SK-N-SH treated with all-trans-retinoic acid at 6 μM for 48 hours (cell line): Measurements from ENCODE around the gene RTL3.

Experiments used
- ATAC-seq: fragments of 200-7000 bp; cut with Tn5 transposase; 3 replicates; pipeline ENCODE4 v1.9.1; 2020; ENCODE audit warnings: mild to moderate bottlenecking, moderate library complexity
- ARNTL ChIP-seq: fragments of 450-650 bp; formaldehyde crosslinking; IDR thresholded peaks from 2 replicates; pipeline ENCODE4 v1.5.0; 2020; ENCODE audit warnings: low read depth, mild to moderate bottlenecking, moderate library complexity, borderline replicate concordance
- BACH2 ChIP-seq: fragments of 250-450 bp; sonication (Bioruptor Pico); IDR thresholded peaks from 2 replicates; pipeline ENCODE4 v1.9.0; 2021; ENCODE audit warnings: mild to moderate bottlenecking, borderline replicate concordance
- CSDC2 ChIP-seq: fragments of 250-450 bp; sonication (Bioruptor Pico); IDR thresholded peaks from 2 replicates; pipeline ENCODE4 v1.5.0; 2020; ENCODE audit warnings: mild to moderate bottlenecking, moderate library complexity
- ESRRG ChIP-seq: fragments of 250-450 bp; sonication (Bioruptor Pico); IDR thresholded peaks from 2 replicates; pipeline ENCODE4 v1.6.1; 2021; ENCODE audit warnings: mild to moderate bottlenecking
- OSR1 ChIP-seq: fragments of 250-450 bp; sonication (Bioruptor Pico); IDR thresholded peaks from 2 replicates; pipeline ENCODE4 v1.8.0; 2022; ENCODE audit warnings: moderate library complexity, mild to moderate bottlenecking, inconsistent platforms
- SNAI2 ChIP-seq: fragments of 250-450 bp; sonication (Bioruptor Pico); IDR thresholded peaks from 2 replicates; pipeline ENCODE4 v1.5.0; 2020; ENCODE audit warnings: mild to moderate bottlenecking, moderate library complexity
- TCF4 ChIP-seq: fragments of 250-450 bp; sonication (Bioruptor Pico); IDR thresholded peaks from 2 replicates; pipeline ENCODE4 v1.8.0; 2021; ENCODE audit warnings: mild to moderate bottlenecking, moderate library complexity, borderline replicate concordance
- TOX ChIP-seq: fragments of 250-450 bp; sonication (Bioruptor Pico); IDR thresholded peaks from 2 replicates; pipeline ENCODE4 v1.8.0; 2021; ENCODE audit warnings: mild to moderate bottlenecking, moderate library complexity, borderline replicate concordance
- ZC3H10 ChIP-seq: fragments of 250-450 bp; sonication (Bioruptor Pico); IDR thresholded peaks from 2 replicates; pipeline ENCODE4 v1.5.1; 2021; ENCODE audit warnings: mild to moderate bottlenecking, moderate library complexity
- ZFP3 ChIP-seq: fragments of 250-450 bp; sonication (Bioruptor Pico); IDR thresholded peaks from 2 replicates; pipeline ENCODE4 v1.5.0; 2020; ENCODE audit warnings: mild to moderate bottlenecking, moderate library complexity
- ZFP30 ChIP-seq: fragments of 450-650 bp; formaldehyde crosslinking; IDR thresholded peaks from 2 replicates; pipeline ENCODE4 v1.5.0; 2022; ENCODE audit warnings: mild to moderate bottlenecking, moderate library complexity
- ZNF565 ChIP-seq: fragments of 450-650 bp; formaldehyde crosslinking; conservative IDR thresholded peaks from 2 replicates; pipeline ENCODE4 v1.5.0; 2020; ENCODE audit warnings: low read depth, mild to moderate bottlenecking, moderate library complexity
- ZNF70 ChIP-seq: fragments of 450-650 bp; formaldehyde crosslinking; IDR thresholded peaks from 2 replicates; pipeline ENCODE4 v1.5.0; 2020; ENCODE audit warnings: mild to moderate bottlenecking, moderate library complexity
- ZNF8 ChIP-seq: fragments of 450-650 bp; formaldehyde crosslinking; IDR thresholded peaks from 2 replicates; pipeline ENCODE4 v1.5.0; 2020; ENCODE audit warnings: mild to moderate bottlenecking, moderate library complexity
- TF ChIP-seq, protein P1 (sequence below): fragments of 250-450 bp; sonication (Bioruptor Pico); IDR thresholded peaks from 2 replicates; pipeline ENCODE4 v1.5.0; 2020; ENCODE audit warnings: mild to moderate bottlenecking, moderate library complexity
- TF ChIP-seq, protein P2 (sequence below): fragments of 250-450 bp; sonication (Bioruptor Pico); IDR thresholded peaks from 2 replicates; pipeline ENCODE4 v1.5.1; 2020; ENCODE audit warnings: low read depth, mild to moderate bottlenecking, moderate library complexity
- TF ChIP-seq, protein P3 (sequence below): fragments of 250-450 bp; sonication (Bioruptor Pico); IDR thresholded peaks from 2 replicates; pipeline ENCODE4 v1.5.1; 2021; ENCODE audit warnings: mild to moderate bottlenecking, moderate library complexity
- TF ChIP-seq, protein P4 (sequence below): fragments of 250-450 bp; sonication (Bioruptor Pico); IDR thresholded peaks from 2 replicates; pipeline ENCODE4 v1.8.0; 2021; ENCODE audit warnings: low read depth, mild to moderate bottlenecking, moderate library complexity, borderline replicate concordance
- TF ChIP-seq, protein P5 (sequence below): fragments of 250-450 bp; sonication (Bioruptor Pico); IDR thresholded peaks from 2 replicates; pipeline ENCODE4 v1.8.0; 2020; ENCODE audit warnings: mild to moderate bottlenecking, moderate library complexity, borderline replicate concordance

The RTL3 gene

DNA sequence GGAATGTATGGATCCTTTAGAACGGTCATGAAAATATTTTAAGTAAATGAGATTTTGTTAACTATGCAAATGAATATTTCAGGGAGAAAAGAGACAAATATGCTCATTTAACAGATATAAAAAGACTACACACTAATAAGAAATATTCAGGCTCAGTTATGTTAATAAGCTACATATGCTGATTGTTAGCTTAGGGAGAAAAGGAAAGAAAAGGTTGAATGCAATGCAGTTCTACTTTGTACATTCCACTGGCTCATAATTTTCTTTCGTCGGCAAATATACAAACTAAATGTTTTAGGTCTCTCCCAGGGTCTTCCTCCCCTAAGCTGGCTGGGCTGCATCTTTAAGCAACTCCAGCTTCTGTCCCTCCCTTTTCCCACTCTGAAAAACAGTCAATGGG is 2.7 kb upstream of the RTL3 start (continued):
- TF ChIP-seq, protein P1, sequence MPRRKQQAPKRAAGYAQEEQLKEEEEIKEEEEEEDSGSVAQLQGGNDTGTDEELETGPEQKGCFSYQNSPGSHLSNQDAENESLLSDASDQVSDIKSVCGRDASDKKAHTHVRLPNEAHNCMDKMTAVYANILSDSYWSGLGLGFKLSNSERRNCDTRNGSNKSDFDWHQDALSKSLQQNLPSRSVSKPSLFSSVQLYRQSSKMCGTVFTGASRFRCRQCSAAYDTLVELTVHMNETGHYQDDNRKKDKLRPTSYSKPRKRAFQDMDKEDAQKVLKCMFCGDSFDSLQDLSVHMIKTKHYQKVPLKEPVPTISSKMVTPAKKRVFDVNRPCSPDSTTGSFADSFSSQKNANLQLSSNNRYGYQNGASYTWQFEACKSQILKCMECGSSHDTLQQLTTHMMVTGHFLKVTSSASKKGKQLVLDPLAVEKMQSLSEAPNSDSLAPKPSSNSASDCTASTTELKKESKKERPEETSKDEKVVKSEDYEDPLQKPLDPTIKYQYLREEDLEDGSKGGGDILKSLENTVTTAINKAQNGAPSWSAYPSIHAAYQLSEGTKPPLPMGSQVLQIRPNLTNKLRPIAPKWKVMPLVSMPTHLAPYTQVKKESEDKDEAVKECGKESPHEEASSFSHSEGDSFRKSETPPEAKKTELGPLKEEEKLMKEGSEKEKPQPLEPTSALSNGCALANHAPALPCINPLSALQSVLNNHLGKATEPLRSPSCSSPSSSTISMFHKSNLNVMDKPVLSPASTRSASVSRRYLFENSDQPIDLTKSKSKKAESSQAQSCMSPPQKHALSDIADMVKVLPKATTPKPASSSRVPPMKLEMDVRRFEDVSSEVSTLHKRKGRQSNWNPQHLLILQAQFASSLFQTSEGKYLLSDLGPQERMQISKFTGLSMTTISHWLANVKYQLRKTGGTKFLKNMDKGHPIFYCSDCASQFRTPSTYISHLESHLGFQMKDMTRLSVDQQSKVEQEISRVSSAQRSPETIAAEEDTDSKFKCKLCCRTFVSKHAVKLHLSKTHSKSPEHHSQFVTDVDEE: no peak
- TF ChIP-seq BACH2 (CRISPR knock-in tag) (no peak), ESRRG (no peak), ZFP3 (CRISPR knock-in tag) (no peak)
- TF ChIP-seq, protein P2, sequence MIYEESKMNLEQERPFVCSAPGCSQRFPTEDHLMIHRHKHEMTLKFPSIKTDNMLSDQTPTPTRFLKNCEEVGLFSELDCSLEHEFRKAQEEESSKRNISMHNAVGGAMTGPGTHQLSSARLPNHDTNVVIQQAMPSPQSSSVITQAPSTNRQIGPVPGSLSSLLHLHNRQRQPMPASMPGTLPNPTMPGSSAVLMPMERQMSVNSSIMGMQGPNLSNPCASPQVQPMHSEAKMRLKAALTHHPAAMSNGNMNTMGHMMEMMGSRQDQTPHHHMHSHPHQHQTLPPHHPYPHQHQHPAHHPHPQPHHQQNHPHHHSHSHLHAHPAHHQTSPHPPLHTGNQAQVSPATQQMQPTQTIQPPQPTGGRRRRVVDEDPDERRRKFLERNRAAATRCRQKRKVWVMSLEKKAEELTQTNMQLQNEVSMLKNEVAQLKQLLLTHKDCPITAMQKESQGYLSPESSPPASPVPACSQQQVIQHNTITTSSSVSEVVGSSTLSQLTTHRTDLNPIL (CRISPR knock-in tag): no peak

DNA sequence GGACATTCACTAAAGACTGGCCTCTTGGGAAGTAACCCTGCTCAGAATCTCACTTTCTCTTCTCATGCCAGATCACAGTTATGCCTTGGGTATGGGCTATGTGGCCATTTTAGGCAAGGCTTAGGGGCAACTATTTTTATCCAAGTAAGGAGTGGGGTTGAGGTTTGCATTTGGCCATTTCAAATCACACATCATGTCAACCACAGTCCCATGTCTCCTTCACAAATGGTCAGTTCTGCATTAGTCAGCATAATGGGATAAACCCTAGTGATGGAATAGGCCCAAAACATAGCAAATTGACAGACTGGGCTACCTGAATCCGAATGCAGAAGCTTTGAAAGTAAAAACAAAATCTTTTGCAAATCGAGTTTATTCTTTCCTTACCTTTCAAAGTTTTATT is 827 bp upstream of the RTL3 start:
- TF ChIP-seq TOX (CRISPR knock-in tag) (no peak), ZFP3 (CRISPR knock-in tag) (no peak), BACH2 (CRISPR knock-in tag) (no peak), CSDC2 (no peak), ARNTL (no peak), TCF4 (CRISPR knock-in tag) (no peak), ZFP30 (CRISPR knock-in tag) (no peak), ESRRG (no peak), ZNF70 (CRISPR knock-in tag) (no peak)
- TF ChIP-seq, protein P3, sequence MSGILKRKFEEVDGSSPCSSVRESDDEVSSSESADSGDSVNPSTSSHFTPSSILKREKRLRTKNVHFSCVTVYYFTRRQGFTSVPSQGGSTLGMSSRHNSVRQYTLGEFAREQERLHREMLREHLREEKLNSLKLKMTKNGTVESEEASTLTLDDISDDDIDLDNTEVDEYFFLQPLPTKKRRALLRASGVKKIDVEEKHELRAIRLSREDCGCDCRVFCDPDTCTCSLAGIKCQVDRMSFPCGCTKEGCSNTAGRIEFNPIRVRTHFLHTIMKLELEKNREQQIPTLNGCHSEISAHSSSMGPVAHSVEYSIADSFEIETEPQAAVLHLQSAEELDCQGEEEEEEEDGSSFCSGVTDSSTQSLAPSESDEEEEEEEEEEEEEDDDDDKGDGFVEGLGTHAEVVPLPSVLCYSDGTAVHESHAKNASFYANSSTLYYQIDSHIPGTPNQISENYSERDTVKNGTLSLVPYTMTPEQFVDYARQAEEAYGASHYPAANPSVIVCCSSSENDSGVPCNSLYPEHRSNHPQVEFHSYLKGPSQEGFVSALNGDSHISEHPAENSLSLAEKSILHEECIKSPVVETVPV (CRISPR knock-in tag): no peak
- TF ChIP-seq, protein P1: no peak
- TF ChIP-seq, protein P4, sequence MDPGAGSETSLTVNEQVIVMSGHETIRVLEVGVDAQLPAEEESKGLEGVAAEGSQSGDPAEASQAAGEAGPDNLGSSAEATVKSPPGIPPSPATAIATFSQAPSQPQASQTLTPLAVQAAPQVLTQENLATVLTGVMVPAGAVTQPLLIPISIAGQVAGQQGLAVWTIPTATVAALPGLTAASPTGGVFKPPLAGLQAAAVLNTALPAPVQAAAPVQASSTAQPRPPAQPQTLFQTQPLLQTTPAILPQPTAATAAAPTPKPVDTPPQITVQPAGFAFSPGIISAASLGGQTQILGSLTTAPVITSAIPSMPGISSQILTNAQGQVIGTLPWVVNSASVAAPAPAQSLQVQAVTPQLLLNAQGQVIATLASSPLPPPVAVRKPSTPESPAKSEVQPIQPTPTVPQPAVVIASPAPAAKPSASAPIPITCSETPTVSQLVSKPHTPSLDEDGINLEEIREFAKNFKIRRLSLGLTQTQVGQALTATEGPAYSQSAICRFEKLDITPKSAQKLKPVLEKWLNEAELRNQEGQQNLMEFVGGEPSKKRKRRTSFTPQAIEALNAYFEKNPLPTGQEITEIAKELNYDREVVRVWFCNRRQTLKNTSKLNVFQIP (CRISPR knock-in tag): no peak
- TF ChIP-seq, all 23 proteins: peak for 0
- no peak for ATAC-seq

DNA sequence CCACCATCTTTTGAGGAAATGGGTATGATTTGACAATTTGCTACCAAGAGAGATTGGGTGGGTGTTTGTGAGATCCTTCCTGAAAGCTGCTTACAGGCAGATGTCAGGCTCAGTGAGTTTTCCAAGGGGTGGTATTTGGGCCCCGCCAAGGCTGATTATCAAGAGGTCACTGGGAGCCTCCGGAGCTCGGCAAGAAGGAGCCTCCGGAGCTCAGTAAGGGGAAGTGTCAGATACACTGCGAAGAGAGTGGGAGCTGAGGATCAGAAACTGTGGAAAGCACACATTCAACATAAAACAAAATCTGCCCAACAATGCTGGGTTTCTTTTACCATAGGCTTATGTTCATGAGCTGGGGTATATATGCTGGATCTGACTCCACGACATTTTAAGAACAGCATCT is 714 bp downstream of the RTL3 start:
- no peak for ATAC-seq
- TF ChIP-seq TOX (CRISPR knock-in tag) (no peak), ZC3H10 (CRISPR knock-in tag) (no peak), TCF4 (CRISPR knock-in tag) (no peak), BACH2 (CRISPR knock-in tag) (no peak), SNAI2 (CRISPR knock-in tag) (no peak), OSR1 (CRISPR knock-in tag) (no peak), ZNF565 (no peak), ZNF8 (CRISPR knock-in tag) (no peak)
- TF ChIP-seq, protein P5, sequence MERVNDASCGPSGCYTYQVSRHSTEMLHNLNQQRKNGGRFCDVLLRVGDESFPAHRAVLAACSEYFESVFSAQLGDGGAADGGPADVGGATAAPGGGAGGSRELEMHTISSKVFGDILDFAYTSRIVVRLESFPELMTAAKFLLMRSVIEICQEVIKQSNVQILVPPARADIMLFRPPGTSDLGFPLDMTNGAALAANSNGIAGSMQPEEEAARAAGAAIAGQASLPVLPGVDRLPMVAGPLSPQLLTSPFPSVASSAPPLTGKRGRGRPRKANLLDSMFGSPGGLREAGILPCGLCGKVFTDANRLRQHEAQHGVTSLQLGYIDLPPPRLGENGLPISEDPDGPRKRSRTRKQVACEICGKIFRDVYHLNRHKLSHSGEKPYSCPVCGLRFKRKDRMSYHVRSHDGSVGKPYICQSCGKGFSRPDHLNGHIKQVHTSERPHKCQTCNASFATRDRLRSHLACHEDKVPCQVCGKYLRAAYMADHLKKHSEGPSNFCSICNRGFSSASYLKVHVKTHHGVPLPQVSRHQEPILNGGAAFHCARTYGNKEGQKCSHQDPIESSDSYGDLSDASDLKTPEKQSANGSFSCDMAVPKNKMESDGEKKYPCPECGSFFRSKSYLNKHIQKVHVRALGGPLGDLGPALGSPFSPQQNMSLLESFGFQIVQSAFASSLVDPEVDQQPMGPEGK (CRISPR knock-in tag): no peak
- TF ChIP-seq, protein P3 (CRISPR knock-in tag): no peak
- TF ChIP-seq, protein P1: no peak
- TF ChIP-seq, protein P2 (CRISPR knock-in tag): no peak
